CD4-positive, alpha-beta T cell (primary cell): Measurements from ENCODE around the gene IFT81. TPM values are rescaled to one million over a fixed set of nuclear protein-coding genes. Genes with fewer than 3 reads are reported as not detected.

Experiments
- ATAC-seq: fragments of 200-7000 bp; cut with Tn5 transposase; one replicate; pipeline ENCODE4 v1.10.0; 2022; ENCODE audit warnings: mild to moderate bottlenecking; ENCODE audit not compliant: poor library complexity
- CTCF ChIA-PET: fragments of 350-600 bp; sonication (Branson Sonifier 250); formaldehyde crosslinking; loops from one replicate; lab custom pipeline; 2021; ENCODE audit warnings: antibody characterized with exemption, inconsistent platforms; lab: Charles Lee
- POLR2A ChIA-PET: fragments of 350-600 bp; sonication (Branson Sonifier 250); formaldehyde crosslinking; loops from one replicate; lab custom pipeline; 2021; ENCODE audit warnings: antibody characterized with exemption, inconsistent platforms; lab: Charles Lee
- DNase-seq, 14 experiments: peaks; one replicate each; pipeline ENCODE4 v3.0.0-alpha.2; 2013 to 2020; ENCODE audit warnings: mixed read lengths in 2 of 14
- H3K27ac ChIP-seq, 2 donors: one replicate each; pipeline versions ENCODE4 v1.5.1 to v1.7.0; 2013; ENCODE audit warnings: low read length in 2 of 2, low read depth in 1 of 2, mild to moderate bottlenecking in 1 of 2
- H3K27me3 ChIP-seq, 2 experiments: 1 replicate in 1 of 2; 2 replicates in 1 of 2; pipeline versions ENCODE4 v1.6.1 to v1.7.0; 2013; ENCODE audit warnings: low read length in 2 of 2, control low read depth in 1 of 2, mild to moderate bottlenecking in 1 of 2, moderate library complexity in 1 of 2; ENCODE audit not compliant: insufficient read depth in 2 of 2, control insufficient read depth in 1 of 2
- H3K36me3 ChIP-seq: one replicate; pipeline ENCODE4 v1.6.1; 2013; ENCODE audit warnings: low read length, control low read depth; ENCODE audit not compliant: insufficient read depth
- H3K4me1 ChIP-seq: one replicate; pipeline ENCODE4 v1.6.1; 2013; ENCODE audit warnings: low read length, control low read depth; ENCODE audit not compliant: insufficient read depth
- H3K4me3 ChIP-seq: one replicate; pipeline ENCODE4 v1.5.1; 2013; ENCODE audit warnings: mild to moderate bottlenecking, low read length, moderate library complexity
- H3K9me3 ChIP-seq, 2 experiments: 1 replicate in 1 of 2; 2 replicates in 1 of 2; pipeline versions ENCODE4 v1.6.1 to v1.7.0; 2013; ENCODE audit warnings: low read length in 2 of 2, mild to moderate bottlenecking in 2 of 2, control low read depth in 1 of 2, moderate library complexity in 1 of 2; ENCODE audit not compliant: control insufficient read depth in 1 of 2, insufficient read depth in 1 of 2
- H3K27ac Mint-ChIP-seq: one replicate; pipeline ENCODE4 v1.8.0; 2020; ENCODE audit warnings: mixed read lengths
- H3K27me3 Mint-ChIP-seq: one replicate; pipeline ENCODE4 v1.8.0; 2021; ENCODE audit warnings: mixed read lengths
- H3K36me3 Mint-ChIP-seq: one replicate; pipeline ENCODE4 v1.8.0; 2021; ENCODE audit warnings: low read depth, mixed read lengths
- H3K4me1 Mint-ChIP-seq: one replicate; pipeline ENCODE4 v1.8.0; 2021; ENCODE audit warnings: low read depth, mixed read lengths
- H3K4me3 Mint-ChIP-seq: one replicate; pipeline ENCODE4 v1.8.0; 2020; ENCODE audit warnings: mild to moderate bottlenecking, mixed read lengths
- H3K9me3 Mint-ChIP-seq: one replicate; pipeline ENCODE4 v1.8.0; 2020; ENCODE audit warnings: mixed read lengths
- intact Hi-C, 2 experiments: fragments of 100-400 bp; cut with DNase I in 1 of 2; cut with micrococcal nuclease in 1 of 2; formaldehyde crosslinking; loops; one replicate each; pipeline versions ENCODE4 v1.15.1 to v1.9.0; 2023 to 2025; cut with DNase I, micrococcal nuclease
- total RNA-seq, 174 experiments: library from RNA in 2 of 174; stranded (reverse) in 2 of 174; gene quantifications; one replicate each; pipeline ENCODE4 v1.2.3 and lab custom pipeline; 2021 to 2026
- TF ChIP-seq, protein P1 (sequence below): fragments of 200-600 bp; IDR thresholded peaks from one replicate; pipeline ENCODE4 v1.8.0; 2022; ENCODE audit warnings: antibody characterized with exemption, mild to moderate bottlenecking

Gene IFT81
- total RNA-seq, 2 experiments from 2014 or later: 0.41 to 1.1 TPM

DNA sequence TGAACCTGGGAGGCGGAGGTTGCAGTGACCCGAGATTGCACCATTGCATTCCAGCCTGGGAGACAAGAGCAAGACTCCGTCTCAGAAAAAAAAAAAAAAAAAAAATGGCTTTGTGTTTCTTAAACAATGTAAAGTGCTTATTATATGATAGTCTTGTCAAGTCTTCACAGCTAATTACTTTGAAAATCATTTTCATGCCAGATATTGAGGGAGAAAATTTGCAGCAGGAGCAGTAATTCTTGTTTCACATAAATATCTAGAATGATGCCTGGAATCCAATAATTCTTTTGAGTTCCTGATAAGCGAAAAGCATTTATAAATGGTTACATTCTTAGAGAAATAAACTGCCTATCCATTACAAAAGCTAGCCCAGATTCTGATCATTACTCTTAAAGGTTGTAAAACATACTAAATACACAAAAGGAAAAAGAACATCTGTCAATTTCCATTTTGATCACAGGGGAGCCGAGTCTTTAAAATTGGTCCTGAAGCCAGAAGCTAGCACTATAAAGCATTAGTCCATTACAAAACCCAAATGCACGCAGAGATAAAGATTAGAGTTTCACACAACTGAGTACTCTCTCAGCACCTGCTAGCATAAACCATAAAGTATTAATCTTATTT is 50.3 kb downstream of the IFT81 start:
- H3K36me3 Mint-ChIP-seq: no peaks in the 10 kb centered on the region
- H3K4me1 ChIP-seq: no peaks in the 10 kb centered on the region
- intact Hi-C loops: no loop called here
- no peaks in the 10 kb centered on the region for H3K9me3 Mint-ChIP-seq
- no peaks in the 10 kb centered on the region for H3K9me3 ChIP-seq
- no peaks in the 10 kb centered on the region for H3K4me1 Mint-ChIP-seq
- no peaks in the 10 kb centered on the region for H3K27me3 ChIP-seq
- H3K4me3 ChIP-seq: no peak overlapping the region
- no peak overlapping the region for H3K4me3 Mint-ChIP-seq
- ATAC-seq (no peak), DNase-seq (no peak)
- H3K27ac ChIP-seq: no peak overlapping the region
- ChIA-PET CTCF (no interaction called here), POLR2A (no interaction called here)
- H3K27ac Mint-ChIP-seq: no peak overlapping the region
- no peaks in the 10 kb centered on the region for H3K27me3 Mint-ChIP-seq
- no peaks in the 10 kb centered on the region for H3K36me3 ChIP-seq
- TF ChIP-seq, protein P1, sequence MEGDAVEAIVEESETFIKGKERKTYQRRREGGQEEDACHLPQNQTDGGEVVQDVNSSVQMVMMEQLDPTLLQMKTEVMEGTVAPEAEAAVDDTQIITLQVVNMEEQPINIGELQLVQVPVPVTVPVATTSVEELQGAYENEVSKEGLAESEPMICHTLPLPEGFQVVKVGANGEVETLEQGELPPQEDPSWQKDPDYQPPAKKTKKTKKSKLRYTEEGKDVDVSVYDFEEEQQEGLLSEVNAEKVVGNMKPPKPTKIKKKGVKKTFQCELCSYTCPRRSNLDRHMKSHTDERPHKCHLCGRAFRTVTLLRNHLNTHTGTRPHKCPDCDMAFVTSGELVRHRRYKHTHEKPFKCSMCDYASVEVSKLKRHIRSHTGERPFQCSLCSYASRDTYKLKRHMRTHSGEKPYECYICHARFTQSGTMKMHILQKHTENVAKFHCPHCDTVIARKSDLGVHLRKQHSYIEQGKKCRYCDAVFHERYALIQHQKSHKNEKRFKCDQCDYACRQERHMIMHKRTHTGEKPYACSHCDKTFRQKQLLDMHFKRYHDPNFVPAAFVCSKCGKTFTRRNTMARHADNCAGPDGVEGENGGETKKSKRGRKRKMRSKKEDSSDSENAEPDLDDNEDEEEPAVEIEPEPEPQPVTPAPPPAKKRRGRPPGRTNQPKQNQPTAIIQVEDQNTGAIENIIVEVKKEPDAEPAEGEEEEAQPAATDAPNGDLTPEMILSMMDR: no peak

DNA sequence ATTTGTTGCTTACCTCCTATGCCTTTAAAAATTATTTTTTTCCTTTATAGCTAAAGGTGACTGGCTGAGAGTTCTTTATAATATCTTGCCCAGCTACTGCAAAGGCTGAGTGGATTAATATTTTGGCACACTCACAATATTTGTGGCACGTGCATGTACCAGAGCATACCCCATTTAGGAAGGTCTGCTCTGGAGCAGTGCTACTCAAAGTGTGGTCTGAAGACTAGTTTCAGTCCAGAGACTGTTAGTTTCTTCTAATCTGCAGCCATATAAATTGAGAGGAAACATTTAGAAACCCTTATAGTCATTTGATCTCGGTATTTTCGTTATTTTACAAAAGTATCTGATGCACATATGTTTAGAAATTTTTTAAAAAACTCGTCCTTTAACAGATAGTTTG is 51.0 kb downstream of the IFT81 start:
- Histone ChIP-seq H3K27ac (no peak overlapping the region), H3K36me3 (no peaks in the 10 kb centered on the region), H3K27me3 (no peaks in the 10 kb centered on the region), H3K9me3 (no peaks in the 10 kb centered on the region), H3K4me1 (no peaks in the 10 kb centered on the region), H3K4me3 (no peak overlapping the region)
- Mint-ChIP-seq H3K4me1 (no peaks in the 10 kb centered on the region), H3K27ac (no peak overlapping the region), H3K27me3 (no peaks in the 10 kb centered on the region), H3K36me3 (no peaks in the 10 kb centered on the region), H3K4me3 (no peak overlapping the region), H3K9me3 (no peaks in the 10 kb centered on the region)
- DNase-seq: no peak
- ATAC-seq: no peak
- CTCF ChIA-PET: no interaction called here
- TF ChIP-seq, protein P1: no peak
- POLR2A ChIA-PET: no interaction called here
- intact Hi-C loops: no loop called here

DNA sequence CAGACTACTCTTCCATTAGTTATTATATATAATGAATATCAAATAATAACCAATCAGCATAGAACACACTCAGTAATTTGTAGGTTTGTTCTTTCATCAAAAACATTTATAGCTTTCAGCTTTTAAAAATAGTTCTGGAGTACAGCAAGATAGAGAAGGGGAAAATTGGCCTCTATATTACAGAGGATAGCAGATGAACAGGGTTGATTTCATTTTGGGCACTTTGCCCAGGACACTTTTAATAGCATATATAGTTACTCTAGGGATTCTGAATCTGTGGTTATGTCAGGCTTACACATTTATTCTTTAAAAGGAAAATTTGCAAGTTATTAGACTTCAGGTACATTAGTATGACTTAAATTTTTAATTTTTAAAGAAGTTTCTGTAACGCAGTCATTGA is 52.6 kb downstream of the IFT81 start:
- ATAC-seq (no peak), DNase-seq (no peak)
- Histone ChIP-seq H3K4me3 (no peak overlapping the region), H3K36me3 (no peaks in the 10 kb centered on the region), H3K27ac (no peak overlapping the region), H3K27me3 (no peaks in the 10 kb centered on the region), H3K9me3 (no peaks in the 10 kb centered on the region), H3K4me1 (no peaks in the 10 kb centered on the region)
- no peak overlapping the region for H3K4me3 Mint-ChIP-seq
- TF ChIP-seq, protein P1: no peak
- CTCF ChIA-PET: no interaction called here
- H3K4me1 Mint-ChIP-seq: no peaks in the 10 kb centered on the region
- H3K27me3 Mint-ChIP-seq: no peaks in the 10 kb centered on the region
- no peaks in the 10 kb centered on the region for H3K36me3 Mint-ChIP-seq
- H3K27ac Mint-ChIP-seq: no peak overlapping the region
- POLR2A ChIA-PET: no interaction called here
- no peaks in the 10 kb centered on the region for H3K9me3 Mint-ChIP-seq
- intact Hi-C loops: no loop called here
